K562 (cell line): ENCODE results near the gene JAM2. TPM values are rescaled to one million over a fixed set of nuclear protein-coding genes. Genes with fewer than 3 reads are reported as not detected.
A peak's percentile ranks its signal among the peaks of the same experiment; 100 is the strongest.

Experiments used
- ATAC-seq: fragments of 200-7000 bp; cut with Tn5 transposase; 3 replicates; pipeline ENCODE4 v1.9.1; 2020; ENCODE audit warnings: moderate library complexity
- BruUV-seq: library from RNA; stranded (reverse); fragments of 400-500 nt; replicated peaks from 2 replicates; lab custom pipeline; 2021; lab: Mats Ljungman, UMichigan
- CTCF ChIA-PET: fragments of 300-600 bp; formaldehyde crosslinking; extraction: SDS; loops from one replicate; lab custom pipeline; 2021; ENCODE audit warnings: low intra/inter-chr PET ratio; lab: Yijun Ruan, JAX
- POLR2A ChIA-PET: fragments of 300-600, 350-650 bp; sonication (Branson Sonifier 250); formaldehyde crosslinking; extraction: SDS; loops from one replicate; lab custom pipeline; 2021; ENCODE audit warnings: antibody characterized with exemption, inconsistent platforms; lab: Yijun Ruan, JAX
- DNase-seq, 4 experiments: peaks; one replicate each; pipeline versions ENCODE4 v3.0.0 to v3.0.0-alpha.2; 2011 to 2018; ENCODE audit warnings: low spot score in 3 of 4, mixed read lengths in 3 of 4; ENCODE audit errors: extremely low read depth in 1 of 4
- FAIRE-seq: peaks from 2 replicates; lab custom pipeline; 2011; peaks lifted over from hg19 to GRCh38; lab: Jason Lieb, UNC
- H2AFZ ChIP-seq: 2 replicates; pipeline ENCODE4 v1.6.0; 2011; ENCODE audit warnings: low read depth, low read length, control low read depth, inconsistent platforms
- H3K27ac ChIP-seq: fragments of 200-600 bp; 3 replicates; pipeline ENCODE4 v1.8.0; 2011; ENCODE audit warnings: low read depth, mild to moderate bottlenecking, control low read depth, inconsistent platforms, low read length, moderate library complexity, mixed read lengths; ENCODE audit errors: extremely low read depth
- H3K27me3 ChIP-seq, 2 experiments: fragments of 300-600 bp in 1 of 2; 2 replicates in 1 of 2; 3 replicates in 1 of 2; pipeline versions ENCODE4 v1.6.0 to v1.8.0; 2011; ENCODE audit warnings: inconsistent platforms in 2 of 2, low read length in 2 of 2, mild to moderate bottlenecking in 1 of 2, mixed read lengths in 1 of 2, moderate library complexity in 1 of 2; ENCODE audit not compliant: control insufficient read depth in 2 of 2, insufficient read depth in 2 of 2
- H3K36me3 ChIP-seq: fragments of 300-600 bp; 3 replicates; pipeline ENCODE4 v1.8.0; 2011; ENCODE audit warnings: mild to moderate bottlenecking, low read length, inconsistent platforms; ENCODE audit not compliant: control insufficient read depth, insufficient read depth
- H3K4me1 ChIP-seq, 2 experiments: fragments of 200-600 bp in 1 of 2; replicated peaks in 1 of 2; 2 replicates in 1 of 2; 3 replicates in 1 of 2; pipeline versions ENCODE4 v1.5.1 to v1.8.0; 2011; ENCODE audit warnings: inconsistent platforms in 2 of 2, low read length in 2 of 2, mild to moderate bottlenecking in 1 of 2, mixed read lengths in 1 of 2, moderate library complexity in 1 of 2; ENCODE audit not compliant: control insufficient read depth in 2 of 2, insufficient read depth in 2 of 2
- H3K4me2 ChIP-seq: 2 replicates; pipeline ENCODE4 v1.6.1; 2011; ENCODE audit warnings: low read length, control low read depth, inconsistent platforms, mixed read lengths; ENCODE audit not compliant: insufficient read depth
- H3K4me3 ChIP-seq: fragments of 200-600 bp; sonication (generic), shearing (Covaris generic); 2 replicates; pipeline ENCODE4 v1.5.1; 2016; ENCODE audit warnings: control low read depth, inconsistent platforms
- H3K79me2 ChIP-seq: fragments of 200-600 bp; 3 replicates; pipeline ENCODE4 v1.8.0; 2011; ENCODE audit warnings: low read length, inconsistent platforms; ENCODE audit not compliant: control insufficient read depth, insufficient read depth
- H3K9ac ChIP-seq, 2 experiments: 2 replicates each; pipeline versions ENCODE4 v1.6.0 to v1.6.1; 2011; ENCODE audit warnings: low read depth in 2 of 2, low read length in 2 of 2, control low read depth in 1 of 2, inconsistent platforms in 1 of 2, mild to moderate bottlenecking in 1 of 2, mixed read lengths in 1 of 2; ENCODE audit not compliant: insufficient read depth in 1 of 2
- H3K9me1 ChIP-seq: one replicate; pipeline ENCODE4 v1.6.0; 2011; ENCODE audit warnings: inconsistent platforms, mild to moderate bottlenecking, low read length, moderate library complexity; ENCODE audit not compliant: control insufficient read depth, insufficient read depth
- H3K9me3 ChIP-seq: replicated peaks from 2 replicates; pipeline ENCODE4 v1.5.1; 2011; ENCODE audit warnings: low read depth, low read length, inconsistent platforms; ENCODE audit not compliant: control insufficient read depth, insufficient read depth
- H4K20me1 ChIP-seq: replicated peaks from 2 replicates; pipeline ENCODE4 v1.6.1; 2011; ENCODE audit warnings: low read length, inconsistent platforms, mixed read lengths; ENCODE audit not compliant: control insufficient read depth, insufficient read depth
- ADNP ChIP-seq: fragments of 200-800 bp; sonication (Bioruptor generic); IDR thresholded peaks from 2 replicates; pipeline ENCODE4 v1.6.1; 2016; ENCODE audit warnings: missing genetic modification characterization, missing compliant biosample characterization
- BACH1 ChIP-seq: fragments of 200-800 bp; sonication (Bioruptor generic); IDR thresholded peaks from 2 replicates; pipeline ENCODE4 v1.6.1; 2016; ENCODE audit warnings: missing genetic modification characterization, missing compliant biosample characterization
- ELF4 ChIP-seq: fragments of 450-650 bp; formaldehyde crosslinking; IDR thresholded peaks from 2 replicates; pipeline ENCODE4 v1.4.0; 2022; ENCODE audit warnings: missing genetic modification characterization
- ETV6 ChIP-seq, 3 experiments: fragments of 150-350 bp in 1 of 3; sonication (generic) in 1 of 3; formaldehyde crosslinking in 1 of 3; IDR thresholded peaks; 2 replicates each; pipeline versions ENCODE4 v1.6.1 to v1.8.0; 2014 to 2022; ENCODE audit warnings: borderline replicate concordance in 2 of 3, low read depth in 2 of 3, antibody characterized with exemption in 1 of 3, low read length in 1 of 3, mild to moderate bottlenecking in 1 of 3, missing genetic modification reagents in 1 of 3
- GTF2A2 ChIP-seq: IDR thresholded peaks from 2 replicates; pipeline ENCODE4 v1.6.1; 2016; ENCODE audit warnings: mild to moderate bottlenecking, missing genetic modification characterization, missing compliant biosample characterization
- HNRNPUL1 ChIP-seq: fragments of 200-400 bp; formaldehyde crosslinking; IDR thresholded peaks from 2 replicates; pipeline ENCODE4 v1.6.1; 2017; ENCODE audit warnings: low read length
- HSF4 ChIP-seq: fragments of 250-450 bp; sonication (Bioruptor Pico); IDR thresholded peaks from 2 replicates; pipeline ENCODE4 v2.1.2; 2022; ENCODE audit warnings: mild to moderate bottlenecking, moderate library complexity, borderline replicate concordance
- ILF3 ChIP-seq: fragments of 450-650 bp; IDR thresholded peaks from 2 replicates; pipeline ENCODE4 v1.6.1; 2018; ENCODE audit warnings: antibody characterized with exemption, mild to moderate bottlenecking, moderate library complexity, borderline replicate concordance
- KDM2B ChIP-seq: fragments of 250-450 bp; sonication (Bioruptor Pico); IDR thresholded peaks from 2 replicates; pipeline ENCODE4 v1.8.0; 2021; ENCODE audit warnings: mild to moderate bottlenecking, moderate library complexity
- KDM4B ChIP-seq, 2 experiments: fragments of 450-650 bp in 1 of 2; sonication (generic) in 1 of 2; IDR thresholded peaks; 2 replicates each; pipeline ENCODE4 v1.6.1; 2016 to 2017; ENCODE audit warnings: borderline replicate concordance in 2 of 2, antibody characterized with exemption in 1 of 2, low read depth in 1 of 2, mild to moderate bottlenecking in 1 of 2
- MCM7 ChIP-seq, 2 experiments: fragments of 450-650 bp; IDR thresholded peaks; 2 replicates each; pipeline ENCODE4 v1.6.1; 2016 to 2018
- MIER1 ChIP-seq: fragments of 450-650 bp; IDR thresholded peaks from 2 replicates; pipeline ENCODE4 v1.6.1; 2016; ENCODE audit warnings: antibody characterized with exemption, mild to moderate bottlenecking, low read depth
- NBN ChIP-seq: fragments of 450-650 bp; IDR thresholded peaks from 2 replicates; pipeline ENCODE4 v1.6.1; 2016; ENCODE audit warnings: low read depth, mild to moderate bottlenecking
- RHOXF2B ChIP-seq: fragments of 250-450 bp; sonication (Bioruptor Pico); conservative IDR thresholded peaks from 2 replicates; pipeline ENCODE4 v1.5.1; 2021
- SMAD3 ChIP-seq: fragments of 450-650 bp; formaldehyde crosslinking; conservative IDR thresholded peaks from 2 replicates; pipeline ENCODE4 v1.4.0; 2020; ENCODE audit warnings: mild to moderate bottlenecking
- SMAD4 ChIP-seq: fragments of 250-450 bp; sonication (Bioruptor Pico); conservative IDR thresholded peaks from 2 replicates; pipeline ENCODE4 v1.8.0; 2021; ENCODE audit warnings: inconsistent platforms, mild to moderate bottlenecking, moderate library complexity
- SMARCB1 ChIP-seq: IDR thresholded peaks from 2 replicates; pipeline ENCODE4 v1.6.1; 2011; ENCODE audit warnings: improper control_type of control experiment, low read depth; ENCODE audit not compliant: insufficient read length
- SRSF1 ChIP-seq: fragments of 200-400 bp; formaldehyde crosslinking; IDR thresholded peaks from 2 replicates; pipeline ENCODE4 v1.6.1; 2017; ENCODE audit warnings: mild to moderate bottlenecking, low read depth, low read length, moderate library complexity
- ZNF146 ChIP-seq: IDR thresholded peaks from one replicate; pipeline ENCODE4 v1.6.1; 2018; ENCODE audit warnings: missing compliant biosample characterization; ENCODE audit not compliant: unreplicated experiment
- ZNF23 ChIP-seq: fragments of 250-450 bp; sonication (Bioruptor Pico); IDR thresholded peaks from 2 replicates; pipeline ENCODE4 v1.4.0; 2020; ENCODE audit warnings: mild to moderate bottlenecking
- WGBS: fragments of 100-300 bp; shearing (Covaris generic); methylation state at CpG from one replicate; pipeline ENCODE4 v1.1.6; 2016; ENCODE audit warnings: low coverage, mixed read lengths; ENCODE audit not compliant: insufficient coverage; ENCODE audit errors: missing lambda C conversion rate; 5-methylcytosine and 5-hydroxymethylcytosine counted together
- in situ Hi-C: fragments of 300-500 bp; cut with MboI; formaldehyde crosslinking; loops from 4 replicates; pipeline ENCODE4 v1.15.0; 2018; ENCODE audit warnings: inconsistent platforms, mixed read lengths
- intact Hi-C: fragments of 100-400 bp; cut with micrococcal nuclease; formaldehyde crosslinking; loops from 2 replicates; pipeline ENCODE4 v1.14.2; 2022
- polyA plus RNA-seq, 8 experiments: library from polyadenylated mRNA; depleted of rRNA in 4 of 8; stranded (reverse) in 5 of 8; unstranded in 3 of 8; fragments of >200 nt; fragmentation: Nextera tagmentation in 2 of 8; fragmentation: Illumina TruSeq in 1 of 8; extraction: Ambion mirVana in 2 of 8; extraction: Trizol in 1 of 8; gene quantifications; 2 replicates each; pipeline versions ENCODE4 v1.2.1 to v1.2.3, GENCODE V29; 2011 to 2014; ENCODE audit warnings: inconsistent platforms in 1 of 8, missing spikeins in 1 of 8
- total RNA-seq, 7 experiments: library from RNA; depleted of rRNA in 6 of 7; stranded (reverse); fragments of >200 nt in 6 of 7; fragmentation: Illumina TruSeq in 2 of 7; extraction: Trizol in 2 of 7; gene quantifications; 2 replicates each; pipeline versions ENCODE4 v1.2.1 to v1.2.3, GENCODE V29; 2011 to 2021; ENCODE audit warnings: low replicate concordance in 1 of 7
- TF ChIP-seq, protein P1 (sequence below): IDR thresholded peaks from 3 replicates; pipeline ENCODE4 v1.6.1; 2011; ENCODE audit warnings: borderline replicate concordance, mild to moderate bottlenecking; ENCODE audit not compliant: insufficient read length, insufficient read depth

Gene JAM2
- total and polyA plus RNA-seq, 9 of the 15 experiments (the other 6 are each of a cell fraction or from before 2014, with no cell fraction given): 0.03 to 0.08 (median 0.07) TPM; not detected in 6

DNA sequence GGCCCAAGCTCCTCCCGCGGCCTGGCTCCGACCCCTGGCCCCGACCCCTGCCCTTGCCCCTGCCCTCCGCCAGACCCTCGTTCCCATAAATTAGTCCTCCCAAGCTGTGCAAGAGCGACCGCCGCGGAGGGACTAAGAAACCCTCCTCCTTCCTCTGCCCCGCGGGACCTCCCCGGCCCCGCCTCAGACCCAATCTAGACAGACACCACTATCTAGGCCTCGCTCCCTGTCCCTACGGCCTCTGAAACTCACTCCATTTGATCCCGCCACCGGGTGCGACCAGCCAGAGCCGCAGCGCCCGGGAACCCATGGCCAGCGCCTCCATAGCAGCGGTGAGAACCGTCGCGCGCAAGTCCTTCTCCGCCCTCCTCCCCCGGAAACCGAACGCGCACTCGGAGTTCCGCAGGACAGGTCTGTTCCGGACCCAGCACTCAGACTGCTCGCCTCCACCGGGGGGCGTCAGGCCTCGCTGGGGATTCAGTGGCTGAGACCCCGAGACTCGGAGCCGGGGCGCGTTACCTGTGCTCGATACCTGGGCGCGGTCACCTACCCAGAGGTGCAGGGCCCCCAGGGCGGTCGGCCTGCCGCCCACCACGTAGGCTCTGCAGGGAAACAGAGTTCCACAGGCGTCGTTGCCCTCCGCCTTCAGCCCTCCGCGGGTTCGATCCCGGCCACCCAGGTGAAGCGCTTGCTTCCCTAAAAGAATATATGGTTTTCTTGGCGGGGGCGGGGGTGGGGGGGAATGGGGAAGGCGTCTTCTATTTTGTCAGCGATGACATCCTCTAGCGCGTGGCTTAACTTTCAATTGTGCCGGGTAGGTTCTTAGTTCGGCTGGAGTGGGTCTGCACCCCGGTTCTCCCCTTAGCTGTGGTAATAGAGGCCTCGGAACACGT, 31.7 kb upstream of the JAM2 start, which contains the start of gene MRPL39:
TSS of gene MRPL39 (minus strand) at position 331 of the 893 bp plus-strand sequence. CDS start at position 325, 6 bp downstream.
- Histone ChIP-seq H3K79me2 (peaks cover 17% of the 10 kb centered on the region), H4K20me1 (no peaks in the 10 kb centered on the region), H3K27me3 (no peaks in the 10 kb centered on the region), H3K4me2 (peak within 1 kb of the TSS; percentile 85), H3K4me3 (peak within 1 kb of the TSS; percentile 79), H3K9me3 (no peaks in the 10 kb centered on the region), H3K27ac (peak within 1 kb of the TSS; percentile 74), H3K9me1 (no peaks in the 10 kb centered on the region), H3K36me3 (peaks cover 37% of the 10 kb centered on the region), H2AFZ (peak within 1 kb of the TSS; percentile 91), H3K4me1 (peaks cover 3 to 7% of the 10 kb centered on the region in 2 experiments; a peak in 2 of 5 replicates), H3K9ac (peak within 1 kb of the TSS; percentile 83 to 98)
- ChIA-PET CTCF (interaction anchor here (2.6 to 3.7 kb wide), 3 partner anchors 193 to 1110 kb away, joined by 13 to 27 read pairs (median 20); no protein-coding TSS in a partner anchor), POLR2A (interaction anchor here (0.6 to 1.1 kb wide), 3 partner anchors 13 to 1885 kb away, joined by 3 read pairs; no protein-coding TSS in a partner anchor)
- intact Hi-C loops: loop anchor here (1.0 to 5.0 kb wide), 6 partner anchors 101 to 1110 kb away; no protein-coding TSS in a partner anchor
- no TSS peak for BruUV-seq
- in situ Hi-C loops: loop anchor here (5.0 to 10.0 kb wide), 3 partner anchors 195 to 1107 kb away; no protein-coding TSS in a partner anchor
- ATAC-seq: peak; percentile 99
- peak; percentile 89 to 95 (median 92) for DNase-seq
- WGBS: 2% methylated on average over 61 of the region's 71 CpGs
- FAIRE-seq: peak; percentile 70
- no peak for TF ChIP-seq HNRNPUL1
- TF ChIP-seq HSF4 (CRISPR knock-in tag): no peak
- TF ChIP-seq GTF2A2 (tag): peak; percentile 90
- peak; percentile 80 for TF ChIP-seq KDM2B (CRISPR knock-in tag)
- TF ChIP-seq RHOXF2B: no peak
- no peak for TF ChIP-seq SMARCB1
- TF ChIP-seq ILF3: peak; percentile 75; the same call in 1 of the 2 replicates
- no peak for TF ChIP-seq MCM7 (IDR thresholded peaks at IDR 0.05)
- no peak for TF ChIP-seq ZNF23
- TF ChIP-seq SMAD4 (CRISPR knock-in tag): peak; percentile 73
- TF ChIP-seq SMAD3 (CRISPR knock-in tag): no peak
- TF ChIP-seq, protein P1, sequence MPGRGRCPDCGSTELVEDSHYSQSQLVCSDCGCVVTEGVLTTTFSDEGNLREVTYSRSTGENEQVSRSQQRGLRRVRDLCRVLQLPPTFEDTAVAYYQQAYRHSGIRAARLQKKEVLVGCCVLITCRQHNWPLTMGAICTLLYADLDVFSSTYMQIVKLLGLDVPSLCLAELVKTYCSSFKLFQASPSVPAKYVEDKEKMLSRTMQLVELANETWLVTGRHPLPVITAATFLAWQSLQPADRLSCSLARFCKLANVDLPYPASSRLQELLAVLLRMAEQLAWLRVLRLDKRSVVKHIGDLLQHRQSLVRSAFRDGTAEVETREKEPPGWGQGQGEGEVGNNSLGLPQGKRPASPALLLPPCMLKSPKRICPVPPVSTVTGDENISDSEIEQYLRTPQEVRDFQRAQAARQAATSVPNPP: no peak
- 0 out of 4 replicates have a peak, but pooled peaks of 1 of the 2 experiments have one; percentile 58 for TF ChIP-seq ETV6 (IDR thresholded peaks at IDR 0.05; ENCODE audit: borderline replicate concordance in 1 of 2, low read depth in 2 of 2, low read length in 1 of 2)
- TF ChIP-seq ETV6 (CRISPR knock-in tag; IDR thresholded peaks at IDR 0.05; ENCODE audit: borderline replicate concordance): no peak
- peak; percentile 89 for TF ChIP-seq NBN
- peak; percentile 96 for TF ChIP-seq ADNP
- peak; percentile 88; the same call in 1 of the 2 replicates for TF ChIP-seq SRSF1
- no peak for TF ChIP-seq MIER1
- no peak for TF ChIP-seq ELF4 (CRISPR knock-in tag)
- no peak for TF ChIP-seq ZNF146 (CRISPR knock-in tag)
- no peak for TF ChIP-seq BACH1 (tag)
- peak in 1 of 2 experiments; percentile 78; a peak in 1 of 4 replicates for TF ChIP-seq KDM4B (IDR thresholded peaks at IDR 0.05; ENCODE audit: borderline replicate concordance in 2 of 2, low read depth in 1 of 2)
